Sigmoid colon (tissue), 4 donors: ENCODE results near the gene GALNT18.

Experiments
- CTCF ChIP-seq, 4 experiments: fragments of 450-650 bp in 3 of 4; fragments of 200-600 bp in 1 of 4; IDR thresholded peaks; one replicate each; pipeline ENCODE4 v1.5.1; 2016 to 2019; ENCODE audit warnings: antibody characterized with exemption in 4 of 4, mild to moderate bottlenecking in 3 of 4, moderate library complexity in 2 of 4
- POLR2AphosphoS5 ChIP-seq, 4 donors: sonication (generic); formaldehyde crosslinking; IDR thresholded peaks; one replicate each; pipeline ENCODE4 v1.6.1; 2017; ENCODE audit warnings: antibody characterized with exemption in 4 of 4

- TF ChIP-seq CTCF (IDR thresholded peaks at IDR 0.05) (no peak), POLR2AphosphoS5 (IDR thresholded peaks at IDR 0.05) (no peak)
Measured at GRCh38 chr11:11444027-11444803, 177.6 kb downstream of the GALNT18 start.
